MM.1S (cell line): ENCODE results near the gene NFE2L3.

ENCODE experiments used
- EZH2 ChIP-seq: fragments of 300-600 bp; sonication (generic); optimal IDR thresholded peaks from 2 replicates; pipeline ENCODE3; 2017; ENCODE audit warnings: low read depth, mild to moderate bottlenecking, antibody characterized with exemption, low read length, mixed read lengths
- EZH2phosphoT487 ChIP-seq: fragments of 300-600 bp; sonication (generic); IDR thresholded peaks from 2 replicates; pipeline ENCODE4 v1.6.1; 2018; ENCODE audit warnings: antibody characterized with exemption, low read length
- TF ChIP-seq, protein P1 (sequence below): fragments of 300-600 bp; sonication (generic); IDR thresholded peaks from 2 replicates; pipeline ENCODE4 v1.5.1; 2016; ENCODE audit warnings: antibody characterized with exemption, low read length, mixed read lengths

DNA sequence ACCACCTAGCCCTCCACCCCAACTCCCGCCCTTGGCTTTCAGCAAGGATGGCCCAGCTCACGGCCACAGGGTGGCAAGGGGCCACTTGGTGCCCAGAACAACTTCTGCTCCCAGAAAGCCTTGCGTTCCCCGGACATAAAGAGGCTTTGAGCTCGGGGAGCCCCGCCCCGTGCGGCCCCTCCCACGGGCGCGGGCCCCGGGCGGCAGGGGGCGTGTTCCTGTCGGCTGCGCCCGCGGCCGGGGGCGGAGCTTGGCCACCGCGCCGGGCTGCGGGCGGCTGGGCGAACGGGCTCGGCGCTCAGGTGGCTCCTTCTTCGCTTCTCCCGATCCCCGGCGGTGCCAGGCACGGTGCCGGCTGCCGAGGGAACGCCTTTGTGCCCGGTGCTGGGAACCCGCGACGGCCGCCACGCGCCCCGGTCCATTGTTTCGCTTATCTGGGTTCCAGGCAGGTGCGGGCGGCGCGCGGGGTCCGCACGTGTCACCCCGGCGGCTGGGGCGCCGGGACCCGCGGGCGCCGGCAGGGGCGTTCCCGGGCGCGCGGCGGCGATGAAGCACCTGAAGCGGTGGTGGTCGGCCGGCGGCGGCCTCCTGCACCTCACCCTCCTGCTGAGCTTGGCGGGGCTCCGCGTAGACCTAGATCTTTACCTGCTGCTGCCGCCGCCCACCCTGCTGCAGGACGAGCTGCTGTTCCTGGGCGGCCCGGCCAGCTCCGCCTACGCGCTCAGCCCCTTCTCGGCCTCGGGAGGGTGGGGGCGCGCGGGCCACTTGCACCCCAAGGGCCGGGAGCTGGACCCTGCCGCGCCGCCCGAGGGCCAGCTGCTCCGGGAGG, at the start of gene NFE2L3:
- TF ChIP-seq EZH2 (no peak), EZH2phosphoT487 (no peak)
- TF ChIP-seq, protein P1, sequence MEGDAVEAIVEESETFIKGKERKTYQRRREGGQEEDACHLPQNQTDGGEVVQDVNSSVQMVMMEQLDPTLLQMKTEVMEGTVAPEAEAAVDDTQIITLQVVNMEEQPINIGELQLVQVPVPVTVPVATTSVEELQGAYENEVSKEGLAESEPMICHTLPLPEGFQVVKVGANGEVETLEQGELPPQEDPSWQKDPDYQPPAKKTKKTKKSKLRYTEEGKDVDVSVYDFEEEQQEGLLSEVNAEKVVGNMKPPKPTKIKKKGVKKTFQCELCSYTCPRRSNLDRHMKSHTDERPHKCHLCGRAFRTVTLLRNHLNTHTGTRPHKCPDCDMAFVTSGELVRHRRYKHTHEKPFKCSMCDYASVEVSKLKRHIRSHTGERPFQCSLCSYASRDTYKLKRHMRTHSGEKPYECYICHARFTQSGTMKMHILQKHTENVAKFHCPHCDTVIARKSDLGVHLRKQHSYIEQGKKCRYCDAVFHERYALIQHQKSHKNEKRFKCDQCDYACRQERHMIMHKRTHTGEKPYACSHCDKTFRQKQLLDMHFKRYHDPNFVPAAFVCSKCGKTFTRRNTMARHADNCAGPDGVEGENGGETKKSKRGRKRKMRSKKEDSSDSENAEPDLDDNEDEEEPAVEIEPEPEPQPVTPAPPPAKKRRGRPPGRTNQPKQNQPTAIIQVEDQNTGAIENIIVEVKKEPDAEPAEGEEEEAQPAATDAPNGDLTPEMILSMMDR = no peak
